ENCODE measurements around the gene SLC35B1.

GRCh38 chr17:49734515-49735490 is 27.0 kb upstream of the SLC35B1 start:
- TF ChIP-seq JUN (CRISPR knock-in tag; IDR thresholded peaks at IDR 0.05) = no peak
- TF ChIP-seq TCF7 (CRISPR knock-in tag; IDR thresholded peaks at IDR 0.05; ENCODE audit: low read depth) = no peak
- no peak for TF ChIP-seq HMGA2 (CRISPR knock-in tag; IDR thresholded peaks at IDR 0.05)
- TF ChIP-seq CTCF (IDR thresholded peaks at IDR 0.05) = no peak
- TF ChIP-seq E2F5 (CRISPR knock-in tag; IDR thresholded peaks at IDR 0.05) = no peak
- TF ChIP-seq, protein P1, sequence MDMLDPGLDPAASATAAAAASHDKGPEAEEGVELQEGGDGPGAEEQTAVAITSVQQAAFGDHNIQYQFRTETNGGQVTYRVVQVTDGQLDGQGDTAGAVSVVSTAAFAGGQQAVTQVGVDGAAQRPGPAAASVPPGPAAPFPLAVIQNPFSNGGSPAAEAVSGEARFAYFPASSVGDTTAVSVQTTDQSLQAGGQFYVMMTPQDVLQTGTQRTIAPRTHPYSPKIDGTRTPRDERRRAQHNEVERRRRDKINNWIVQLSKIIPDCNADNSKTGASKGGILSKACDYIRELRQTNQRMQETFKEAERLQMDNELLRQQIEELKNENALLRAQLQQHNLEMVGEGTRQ (CRISPR knock-in tag; IDR thresholded peaks at IDR 0.05) = no peak
- TF ChIP-seq ELF4 (CRISPR knock-in tag; IDR thresholded peaks at IDR 0.05; ENCODE audit: low read depth) = no peak
- no peak for TF ChIP-seq E2F4 (CRISPR knock-in tag; IDR thresholded peaks at IDR 0.05; ENCODE audit: borderline replicate concordance, low read depth)
- TF ChIP-seq, protein P2, sequence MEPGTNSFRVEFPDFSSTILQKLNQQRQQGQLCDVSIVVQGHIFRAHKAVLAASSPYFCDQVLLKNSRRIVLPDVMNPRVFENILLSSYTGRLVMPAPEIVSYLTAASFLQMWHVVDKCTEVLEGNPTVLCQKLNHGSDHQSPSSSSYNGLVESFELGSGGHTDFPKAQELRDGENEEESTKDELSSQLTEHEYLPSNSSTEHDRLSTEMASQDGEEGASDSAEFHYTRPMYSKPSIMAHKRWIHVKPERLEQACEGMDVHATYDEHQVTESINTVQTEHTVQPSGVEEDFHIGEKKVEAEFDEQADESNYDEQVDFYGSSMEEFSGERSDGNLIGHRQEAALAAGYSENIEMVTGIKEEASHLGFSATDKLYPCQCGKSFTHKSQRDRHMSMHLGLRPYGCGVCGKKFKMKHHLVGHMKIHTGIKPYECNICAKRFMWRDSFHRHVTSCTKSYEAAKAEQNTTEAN (CRISPR knock-in tag; IDR thresholded peaks at IDR 0.05) = no peak
- no peak for TF ChIP-seq ATF2 (CRISPR knock-in tag; IDR thresholded peaks at IDR 0.05; ENCODE audit: borderline replicate concordance, low read depth)

Data from WTC11 (cell line).